CD4-positive, alpha-beta T cell treated with Interleukin-17A for 4 hours (primary cell): ENCODE results near the gene ARID4B.
A peak's percentile ranks its signal among the peaks of the same experiment; 100 is the strongest.
"Not testable (repeated sequence)": the region's sequence is repeated elsewhere in the genome, so short reads cannot be mapped to it uniquely, and the experiment has no call there.

Experiments used
- DNase-seq: peaks from one replicate; pipeline ENCODE4 v3.0.0-alpha.2; 2020; ENCODE audit warnings: mixed read lengths

Gene ARID4B

DNA sequence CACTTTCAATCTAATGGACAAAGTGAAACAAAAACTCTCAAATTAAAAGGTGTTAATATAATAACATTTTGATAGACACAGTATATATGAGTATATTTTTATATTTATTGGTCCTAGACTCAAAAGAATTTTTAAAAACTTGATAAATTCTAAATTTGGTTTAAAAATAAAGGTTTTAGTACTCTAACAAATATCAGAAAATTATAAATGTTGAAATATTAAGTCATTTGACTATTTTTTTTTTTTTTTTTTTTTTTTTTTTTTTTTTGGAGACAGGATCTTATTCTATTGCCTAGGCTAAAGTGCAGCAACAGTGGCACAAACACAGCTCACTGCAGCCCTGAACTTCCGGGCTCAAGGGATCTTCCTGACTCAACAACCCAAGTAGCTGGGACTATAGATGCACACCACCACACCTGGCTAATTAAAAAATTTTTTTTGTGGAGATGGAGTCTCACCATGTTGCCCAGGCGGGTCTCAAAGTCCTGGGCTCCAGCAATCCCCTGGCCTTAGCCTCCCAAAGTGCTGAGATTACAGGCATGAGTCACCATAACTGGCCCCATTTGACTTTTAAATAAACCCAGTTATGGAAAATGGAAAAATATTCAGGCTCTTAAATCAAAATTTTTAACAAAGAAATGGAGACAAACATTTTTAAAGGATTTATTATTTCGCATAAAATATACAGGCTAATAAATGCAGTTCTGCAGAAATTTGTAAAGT, 106.2 kb downstream of the ARID4B start:
- no peak for DNase-seq

- DNase-seq: no peak
Observed at GRCh38 chr1:235215453-235215852, 112.5 kb downstream of the ARID4B start.

GRCh38 chr1:235214962-235215361, 113.0 kb downstream of the ARID4B start:
- not testable (repeated sequence) for DNase-seq

- DNase-seq: no peak
Observed at GRCh38 chr1:235213752-235214151, 114.2 kb downstream of the ARID4B start.

GRCh38 chr1:235211517-235211916, 116.5 kb downstream of the ARID4B start:
- no peak for DNase-seq

DNA sequence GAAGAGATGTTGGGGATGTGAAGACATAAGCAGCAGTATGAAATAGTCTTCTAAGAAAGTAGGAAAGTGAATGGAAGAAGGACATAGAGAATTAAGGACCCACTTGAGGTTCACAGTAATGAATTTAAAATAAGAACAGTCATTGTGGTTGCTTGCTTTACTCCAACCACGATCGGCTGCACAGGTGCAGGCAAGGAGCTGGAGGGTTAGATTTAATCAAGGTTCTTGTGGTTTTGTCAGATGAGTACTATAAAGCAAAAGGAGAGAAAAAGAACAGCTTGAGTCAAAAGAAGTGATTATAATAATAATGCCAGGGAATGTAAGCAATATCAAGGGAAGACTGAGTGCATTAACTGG, 120.8 kb downstream of the ARID4B start:
- peak; percentile 65 for DNase-seq

GRCh38 chr1:235206533-235207208, 121.3 kb downstream of the ARID4B start:
- peak; percentile 38 for DNase-seq

- DNase-seq: no peak
Observed at GRCh38 chr1:235205687-235206086, 122.3 kb downstream of the ARID4B start.

DNA sequence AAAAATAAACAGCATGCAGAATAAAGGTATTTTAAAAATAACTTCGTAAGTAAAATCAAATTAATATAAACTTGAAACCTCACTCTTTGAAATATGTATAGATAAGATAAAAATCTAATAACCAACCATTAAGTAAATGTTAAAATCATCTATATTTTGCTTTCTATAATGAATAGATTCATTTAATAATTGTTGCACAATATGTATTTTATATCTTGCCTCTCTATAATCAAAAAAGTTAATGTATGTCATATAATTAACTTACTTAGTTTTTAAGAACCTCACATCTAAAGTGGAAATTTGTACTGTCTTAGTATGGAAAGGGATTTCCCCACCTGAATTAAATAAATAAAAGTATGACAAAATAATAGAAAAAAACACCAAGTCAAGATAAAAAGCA, 124.6 kb downstream of the ARID4B start:
- DNase-seq: no peak

DNA sequence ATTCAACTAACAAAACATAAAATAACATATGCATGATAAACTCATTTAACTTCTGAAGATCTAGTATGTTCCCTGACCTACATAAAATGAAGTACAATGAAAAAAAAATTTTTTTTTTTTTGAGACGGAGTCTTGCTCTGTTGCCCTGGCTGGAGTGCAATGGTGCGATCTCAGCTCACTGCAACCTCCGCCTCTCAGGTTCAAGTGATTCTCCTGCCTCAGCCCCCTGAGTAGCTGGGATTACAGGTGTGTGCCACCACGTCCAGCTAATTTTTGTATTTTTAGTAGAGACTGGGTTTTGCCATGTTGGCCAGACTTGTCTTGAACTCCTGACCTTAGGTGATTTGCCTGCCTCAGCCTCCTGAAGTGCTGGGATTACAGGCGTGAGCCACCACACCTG, 125.5 kb downstream of the ARID4B start:
- not testable (repeated sequence) for DNase-seq

GRCh38 chr1:235199441-235199840, 128.5 kb downstream of the ARID4B start:
- DNase-seq: no peak

GRCh38 chr1:235190431-235190830, 137.5 kb downstream of the ARID4B start:
- DNase-seq: no peak

DNA sequence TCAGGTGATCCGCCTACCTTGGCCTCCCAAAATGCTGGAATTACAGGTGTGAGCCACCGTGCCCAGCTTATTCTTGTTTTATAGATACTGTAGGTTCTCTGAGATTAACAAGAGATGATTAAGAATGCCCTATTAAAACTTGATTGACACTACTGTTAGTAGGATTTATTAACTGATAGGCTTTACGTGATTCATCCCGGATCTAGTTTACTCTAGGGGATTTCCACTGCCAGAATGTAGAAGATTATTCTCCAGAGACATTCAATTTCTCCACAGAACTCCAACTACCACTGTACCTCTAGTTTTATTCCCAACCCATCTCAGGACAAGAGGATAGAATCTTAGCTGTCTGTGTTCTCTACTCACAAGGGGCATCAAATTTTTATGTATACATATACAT, 140.7 kb downstream of the ARID4B start:
- DNase-seq: no peak

DNA sequence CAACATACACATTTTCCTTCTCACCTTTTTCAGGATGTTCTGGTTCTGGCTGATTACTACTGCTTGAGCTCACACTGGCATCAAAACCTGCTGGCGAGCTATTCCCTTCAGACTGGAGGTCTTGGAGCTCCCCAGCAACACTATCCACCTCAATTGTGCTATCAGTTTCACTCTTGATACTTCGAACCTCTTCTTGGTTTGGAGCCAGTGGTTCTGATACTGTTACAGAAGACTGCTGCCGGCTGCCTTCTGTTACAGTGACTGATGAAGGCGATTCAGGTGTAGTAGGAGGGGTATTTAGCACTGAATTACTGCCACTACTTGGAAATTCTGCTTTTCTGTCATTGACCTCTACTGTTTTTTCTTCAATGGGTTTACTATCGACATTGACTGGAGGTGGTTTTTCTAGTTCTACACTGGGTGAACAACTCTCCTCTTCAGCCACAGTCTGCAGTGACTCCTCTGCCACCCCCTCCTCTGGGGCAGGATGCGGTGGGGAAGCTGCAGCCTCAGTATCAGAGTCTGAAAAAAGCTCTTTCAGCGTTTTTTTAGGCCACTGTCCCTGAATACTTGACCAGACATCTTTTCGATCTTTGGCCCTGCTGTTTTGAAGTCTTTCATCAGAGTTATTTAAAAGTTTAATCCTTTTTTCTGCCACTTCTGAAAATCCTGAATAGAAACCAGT, 146.3 kb downstream of the ARID4B start:
- DNase-seq: no peak

- DNase-seq: no peak
Observed at GRCh38 chr1:235180916-235181460, 147.0 kb downstream of the ARID4B start.

DNA sequence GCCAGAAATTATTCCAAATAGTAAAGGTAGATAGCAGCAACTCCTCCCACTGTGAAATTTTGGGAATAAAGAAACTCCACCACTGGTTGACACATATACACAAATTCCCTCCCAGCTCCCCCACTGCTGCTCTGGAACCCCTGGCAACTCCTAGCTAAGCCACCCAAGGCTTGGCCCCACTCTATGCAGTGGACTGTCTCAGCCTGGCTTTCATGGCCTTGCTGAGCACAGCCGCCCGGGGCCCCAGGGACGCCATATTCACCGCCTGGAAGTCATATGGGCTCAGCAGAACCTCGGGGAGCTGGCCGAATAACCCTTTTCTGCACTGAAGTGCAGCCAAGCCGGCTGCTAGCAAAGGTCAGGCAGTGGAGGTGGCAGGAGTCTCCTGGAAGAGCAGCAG, 151.5 kb downstream of the ARID4B start:
- no peak for DNase-seq

GRCh38 chr1:235169986-235170385, 158.0 kb downstream of the ARID4B start:
- no peak for DNase-seq

DNA sequence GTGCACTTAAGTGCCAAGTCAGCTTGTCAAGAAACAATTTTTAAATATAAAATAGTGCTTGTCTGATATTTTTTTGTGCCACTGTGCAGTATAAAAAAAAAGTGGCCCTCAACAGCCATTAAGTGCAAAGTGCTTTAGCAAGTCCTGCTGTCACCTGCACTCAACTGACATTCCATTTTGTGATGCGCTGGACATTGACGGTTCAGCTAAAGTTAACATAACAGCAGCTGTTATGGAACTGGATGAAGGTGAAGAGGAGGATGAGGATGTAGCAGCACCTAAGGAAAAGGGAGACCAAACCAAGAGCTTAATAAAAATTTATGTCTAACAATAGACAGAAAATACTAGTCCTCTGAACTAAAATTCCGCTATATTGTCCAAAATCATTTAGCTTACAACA, 159.6 kb downstream of the ARID4B start:
- DNase-seq: no peak

GRCh38 chr1:235161685-235162327, 166.2 kb downstream of the ARID4B start:
- DNase-seq: peak; percentile 6

DNA sequence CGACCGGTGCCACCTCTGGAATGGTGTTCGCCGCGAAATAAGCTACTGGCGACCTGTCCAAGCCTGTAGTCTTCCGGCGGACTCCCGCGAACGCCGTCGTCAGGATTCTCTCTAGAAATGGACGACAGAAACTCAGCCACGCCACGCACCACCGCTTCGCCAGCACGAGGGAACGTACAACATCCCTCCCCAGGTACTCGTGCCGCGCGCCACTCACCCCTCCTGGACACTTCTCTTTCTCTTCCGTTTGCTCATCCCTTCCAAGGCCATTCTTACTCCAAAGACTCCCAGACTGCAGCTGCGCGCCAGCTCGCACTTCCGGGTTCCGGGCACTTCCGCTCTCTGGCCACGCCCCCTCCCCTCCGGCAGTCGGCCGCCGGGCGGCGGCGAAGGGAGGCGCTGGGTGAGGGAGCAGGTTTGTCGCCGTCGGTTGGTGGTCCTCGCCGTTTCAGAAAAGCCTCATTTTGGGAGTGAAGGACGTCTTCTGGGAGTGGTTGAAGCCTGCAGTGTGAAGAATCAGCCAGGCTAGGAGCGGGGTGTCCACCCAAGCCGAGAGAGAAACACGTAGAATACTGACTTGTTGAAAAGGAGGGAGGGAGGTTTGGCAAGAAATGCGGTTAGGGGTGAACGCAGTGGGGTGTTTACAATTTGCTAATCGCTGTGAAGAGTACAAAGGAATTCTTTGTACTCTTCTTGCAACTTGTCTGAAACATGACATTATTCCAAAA, 166.9 kb downstream of the ARID4B start, which contains the start of gene RBM34:
RBM34 (minus strand) TSS at position 294 of the 728 bp plus-strand sequence; CDS start at position 270, 24 bp downstream.
- DNase-seq: peak; percentile 95

- DNase-seq: no peak
Observed at GRCh38 chr1:235160383-235160956, 167.5 kb downstream of the ARID4B start.

DNA sequence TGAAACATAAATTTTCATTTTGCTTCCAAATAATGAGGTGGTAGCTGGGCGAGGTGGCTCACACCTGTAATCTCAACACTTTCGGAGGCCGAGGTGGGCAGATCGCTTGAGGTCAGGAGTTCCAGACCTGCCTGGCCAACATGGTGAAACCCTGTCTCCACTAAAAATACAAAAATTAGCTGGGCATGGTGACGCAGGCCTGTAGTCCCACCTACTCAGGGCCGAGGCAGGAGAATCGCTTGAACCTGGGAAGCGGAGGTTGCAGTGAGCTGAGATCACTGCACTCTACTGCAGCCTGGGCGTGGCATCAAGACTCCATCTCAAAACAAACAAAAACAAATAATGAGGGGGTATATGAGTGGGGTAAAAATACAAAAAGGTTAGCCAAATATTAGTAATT, 168.0 kb downstream of the ARID4B start:
- DNase-seq: not testable (repeated sequence)
